Cardiac muscle cell (in vitro differentiated cells and primary cell): Measurements from ENCODE around the gene CFAP65. TPM values are rescaled to one million over a fixed set of nuclear protein-coding genes. Genes with fewer than 3 reads are reported as not detected.
A peak's percentile ranks its signal among the peaks of the same experiment; 100 is the strongest.

ENCODE experiments used
- DNase-seq, 2 donors: peaks; one replicate each; pipeline versions ENCODE4 v3.0.0 to v3.0.0-alpha.2; 2010 to 2017; ENCODE audit warnings: low read depth in 1 of 2, low spot score in 1 of 2
- H3K27ac ChIP-seq: fragments of 200-600 bp; sonication (generic); 2 replicates; pipeline ENCODE4 v1.5.1; 2016
- H3K27me3 ChIP-seq: fragments of 200-600 bp; sonication (generic); 2 replicates; pipeline ENCODE4 v1.6.0; 2016; ENCODE audit warnings: control low read depth
- H3K36me3 ChIP-seq: fragments of 200-600 bp; sonication (generic); 2 replicates; pipeline ENCODE4 v1.5.1; 2016; ENCODE audit warnings: control low read depth
- H3K4me1 ChIP-seq: fragments of 200-600 bp; sonication (generic); 2 replicates; pipeline ENCODE4 v1.8.1; 2017; ENCODE audit warnings: low read depth, mild to moderate bottlenecking, mixed run types
- H3K4me3 ChIP-seq: fragments of 200-600 bp; sonication (generic); 2 replicates; pipeline ENCODE4 v1.5.1; 2016; ENCODE audit warnings: mild to moderate bottlenecking
- H3K9me3 ChIP-seq: fragments of 200-600 bp; sonication (generic); 2 replicates; pipeline ENCODE4 v1.5.1; 2017; ENCODE audit warnings: low read depth, mild to moderate bottlenecking, control low read depth
- CTCF ChIP-seq: IDR thresholded peaks from 2 replicates; pipeline ENCODE4 v1.5.1; 2012; ENCODE audit warnings: low read depth, mild to moderate bottlenecking, low read length
- polyA plus RNA-seq: library from polyadenylated mRNA; unstranded; fragments of >200 nt; fragmentation: Nextera tagmentation; extraction: Ambion mirVana; gene quantifications from 2 replicates; pipeline ENCODE4 v1.2.1, GENCODE V29; 2016
- total RNA-seq: library from RNA; depleted of rRNA; stranded (reverse); fragments of >200 nt; gene quantifications from 2 replicates; pipeline ENCODE4 v1.2.3, GENCODE V29; 2016

The CFAP65 gene
- total and polyA plus RNA-seq, 2 experiments from 2014 or later, result 0.45 to 2.2 TPM

GRCh38 chr2:219034823-219035222 lies 6.5 kb downstream of the CFAP65 start:
- TF ChIP-seq CTCF, result no peak
- peaks cover 73% of the 10 kb centered on the region for H3K27me3 ChIP-seq

GRCh38 chr2:219032051-219032745 lies 9.1 kb downstream of the CFAP65 start:
- Histone ChIP-seq H3K9me3 (no peaks in the 10 kb centered on the region), H3K4me3 (no peak overlapping the region), H3K27me3 (peaks cover 60% of the 10 kb centered on the region), H3K27ac (no peak overlapping the region), H3K36me3 (no peaks in the 10 kb centered on the region), H3K4me1 (no peaks in the 10 kb centered on the region)
- DNase-seq, result no peak
- TF ChIP-seq CTCF, result no peak

More at GRCh38 chr2:219034823-219035222, 6.5 kb downstream of the CFAP65 start:
- no peak for DNase-seq
- H3K4me3 ChIP-seq, result no peak overlapping the region
- no peaks in the 10 kb centered on the region for H3K4me1 ChIP-seq
- H3K36me3 ChIP-seq, result no peaks in the 10 kb centered on the region
- no peak overlapping the region for H3K27ac ChIP-seq
- no peaks in the 10 kb centered on the region for H3K9me3 ChIP-seq

- no peak overlapping the region for H3K27ac ChIP-seq
- no peaks in the 10 kb centered on the region for H3K9me3 ChIP-seq
- no peaks in the 10 kb centered on the region for H3K4me1 ChIP-seq
- H3K36me3 ChIP-seq, result no peaks in the 10 kb centered on the region
- no peak overlapping the region for H3K4me3 ChIP-seq
- DNase-seq, result peak in 1 of 2 donors; percentile 35
- H3K27me3 ChIP-seq, result peaks cover 60% of the 10 kb centered on the region
- TF ChIP-seq CTCF, result no peak
Observed at GRCh38 chr2:219031005-219031738, 10.1 kb downstream of the CFAP65 start.

GRCh38 chr2:219030177-219030940 lies 11.0 kb downstream of the CFAP65 start:
- Histone ChIP-seq H3K36me3 (no peaks in the 10 kb centered on the region), H3K4me1 (no peaks in the 10 kb centered on the region), H3K27ac (no peak overlapping the region), H3K4me3 (no peak overlapping the region), H3K27me3 (peaks cover 59% of the 10 kb centered on the region), H3K9me3 (no peaks in the 10 kb centered on the region)
- DNase-seq, result no peak
- TF ChIP-seq CTCF, result no peak

GRCh38 chr2:219029829-219030165 lies 11.5 kb downstream of the CFAP65 start:
- TF ChIP-seq CTCF, result peak; percentile 98
- peak; percentile 83 to 88 for DNase-seq
- Histone ChIP-seq H3K36me3 (no peaks in the 10 kb centered on the region), H3K27ac (no peak overlapping the region), H3K9me3 (no peaks in the 10 kb centered on the region), H3K27me3 (peaks cover 53% of the 10 kb centered on the region), H3K4me1 (no peaks in the 10 kb centered on the region), H3K4me3 (no peak overlapping the region)
